ENCODE data around the gene CDH10. TPM values are rescaled to one million over a fixed set of nuclear protein-coding genes. Genes with fewer than 3 reads are reported as not detected.

Gene CDH10
- total RNA-seq, 1 experiment from 2014 or later, result 0.22 TPM

GRCh38 chr5:24616566-24616965 is 28.2 kb downstream of the CDH10 start:
- no peak overlapping the region for H3K27ac Mint-ChIP-seq
- peaks cover 3% of the 10 kb centered on the region; the same call in 1 of the 2 replicates for H3K9me3 Mint-ChIP-seq
- no peaks in the 10 kb centered on the region for H3K27me3 Mint-ChIP-seq (ENCODE audit: low read depth)
- peaks cover 3% of the 10 kb centered on the region for H3K4me1 Mint-ChIP-seq
- H3K36me3 Mint-ChIP-seq, result no peaks in the 10 kb centered on the region
- CTCF ChIA-PET, result no interaction called here
- DNase-seq (ENCODE audit: low spot score) (no peak), ATAC-seq (no peak)
- TF ChIP-seq JAZF1 (CRISPR knock-in tag; IDR thresholded peaks at IDR 0.05) (no peak), HMGA2 (CRISPR knock-in tag; IDR thresholded peaks at IDR 0.05) (no peak)
- H3K4me3 Mint-ChIP-seq, result no peak overlapping the region
- POLR2A ChIA-PET, result no interaction called here

- no peak for ATAC-seq
- Mint-ChIP-seq H3K9me3 (peaks cover 4% of the 10 kb centered on the region; the same call in 1 of the 2 replicates), H3K4me1 (no peaks in the 10 kb centered on the region), H3K36me3 (no peaks in the 10 kb centered on the region), H3K27ac (no peak overlapping the region), H3K27me3 (ENCODE audit: low read depth) (no peaks in the 10 kb centered on the region), H3K4me3 (no peak overlapping the region)
- POLR2A ChIA-PET, result no interaction called here
- CTCF ChIA-PET, result no interaction called here
- no peak for DNase-seq (ENCODE audit: low spot score)
- no peak for TF ChIP-seq ZNF423 (CRISPR knock-in tag; IDR thresholded peaks at IDR 0.05)
- no peak for TF ChIP-seq CREB1 (CRISPR knock-in tag; IDR thresholded peaks at IDR 0.05)
- no peak for TF ChIP-seq SMAD4 (CRISPR knock-in tag; IDR thresholded peaks at IDR 0.05)
These were observed 29.6 kb downstream of the CDH10 start for GRCh38 chr5:24615159-24615558.

GRCh38 chr5:24609706-24610105 is 35.1 kb downstream of the CDH10 start:
- H3K27me3 Mint-ChIP-seq (ENCODE audit: low read depth), result no peaks in the 10 kb centered on the region
- no peak for ATAC-seq
- TF ChIP-seq GTF2I (CRISPR knock-in tag; conservative IDR thresholded peaks at IDR 0.05) (no peak), NFATC4 (CRISPR knock-in tag; IDR thresholded peaks at IDR 0.05) (no peak), FOXJ3 (CRISPR knock-in tag; IDR thresholded peaks at IDR 0.05; ENCODE audit: borderline replicate concordance) (no peak), NR3C1 (CRISPR knock-in tag; conservative IDR thresholded peaks at IDR 0.05; ENCODE audit: low read depth) (no peak), TEAD4 (CRISPR knock-in tag; IDR thresholded peaks at IDR 0.05) (no peak), PREB (CRISPR knock-in tag; IDR thresholded peaks at IDR 0.05; ENCODE audit: borderline replicate concordance) (no peak)
- no peaks in the 10 kb centered on the region; the same call in 1 of the 2 replicates for H3K36me3 Mint-ChIP-seq
- ChIA-PET POLR2A (no interaction called here), CTCF (no interaction called here)
- H3K27ac Mint-ChIP-seq, result no peak overlapping the region
- no peak overlapping the region for H3K4me3 Mint-ChIP-seq
- H3K9me3 Mint-ChIP-seq, result peaks cover 7% of the 10 kb centered on the region; the same call in 1 of the 2 replicates
- no peaks in the 10 kb centered on the region for H3K4me1 Mint-ChIP-seq
- DNase-seq (ENCODE audit: low spot score), result no peak

- H3K27ac Mint-ChIP-seq, result no peak overlapping the region
- no peak for TF ChIP-seq ETV6 (CRISPR knock-in tag; IDR thresholded peaks at IDR 0.05)
- no peak for TF ChIP-seq ZNF281 (CRISPR knock-in tag; IDR thresholded peaks at IDR 0.05)
- no peak for TF ChIP-seq ZNF263 (CRISPR knock-in tag; IDR thresholded peaks at IDR 0.05; ENCODE audit: low read depth)
- no peak for TF ChIP-seq USF2 (CRISPR knock-in tag; IDR thresholded peaks at IDR 0.05)
- no peak for TF ChIP-seq ZNF121 (CRISPR knock-in tag; IDR thresholded peaks at IDR 0.05)
- TF ChIP-seq MLX (CRISPR knock-in tag; IDR thresholded peaks at IDR 0.05), result no peak
- ATAC-seq (no peak), DNase-seq (ENCODE audit: low spot score) (no peak)
- ChIA-PET POLR2A (no interaction called here), CTCF (no interaction called here)
- no peak overlapping the region for H3K4me3 Mint-ChIP-seq
- H3K36me3 Mint-ChIP-seq, result no peaks in the 10 kb centered on the region; the same call in 1 of the 2 replicates
- H3K9me3 Mint-ChIP-seq, result peaks cover 7% of the 10 kb centered on the region; the same call in 1 of the 2 replicates
- no peaks in the 10 kb centered on the region for H3K4me1 Mint-ChIP-seq
- H3K27me3 Mint-ChIP-seq (ENCODE audit: low read depth), result no peaks in the 10 kb centered on the region
These were observed 37.8 kb downstream of the CDH10 start for GRCh38 chr5:24606971-24607370.
